Endothelial cell of umbilical vein (primary cell): Measurements from ENCODE around the gene PRDM16. TPM values are rescaled to one million over a fixed set of nuclear protein-coding genes. Genes with fewer than 3 reads are reported as not detected.

ENCODE experiments used
- BruUV-seq: library from RNA; stranded (reverse); fragments of 400-500 nt; replicated peaks from 2 replicates; lab custom pipeline; 2021; lab: Mats Ljungman, UMichigan
- CTCF ChIA-PET: fragments of 300-600, 350-600 bp; sonication (Branson Sonifier 250); formaldehyde crosslinking; loops from one replicate; lab custom pipeline; 2021; ENCODE audit warnings: antibody characterized with exemption, inconsistent platforms; lab: Charles Lee
- POLR2A ChIA-PET: fragments of 300-600, 350-600 bp; sonication (Branson Sonifier 250); formaldehyde crosslinking; loops from one replicate; lab custom pipeline; 2021; ENCODE audit warnings: antibody characterized with exemption, inconsistent platforms; lab: Charles Lee
- DNase-seq: peaks from one replicate; pipeline ENCODE4 v3.0.0-alpha.2; 2011; ENCODE audit warnings: low read depth, low spot score
- FAIRE-seq: peaks from 2 replicates; lab custom pipeline; 2011; peaks lifted over from hg19 to GRCh38; lab: Jason Lieb, UNC
- H2AFZ ChIP-seq: 2 replicates; pipeline ENCODE4 v1.6.0; 2012; ENCODE audit warnings: low read depth, low read length, control low read depth, inconsistent platforms
- H3K27ac ChIP-seq: 2 replicates; pipeline ENCODE4 v1.5.1; 2011; ENCODE audit warnings: low read depth, mild to moderate bottlenecking, control low read depth, low read length, moderate library complexity; ENCODE audit not compliant: insufficient read depth
- H3K27me3 ChIP-seq, 2 experiments: 2 replicates each; pipeline versions ENCODE4 v1.6.0 to v1.6.1; 2011; ENCODE audit warnings: low read length in 2 of 2, mixed read lengths in 1 of 2; ENCODE audit not compliant: control insufficient read depth in 2 of 2, insufficient read depth in 2 of 2
- H3K36me3 ChIP-seq, 2 experiments: 2 replicates in 1 of 2; 3 replicates in 1 of 2; pipeline ENCODE4 v1.5.1; 2011; ENCODE audit warnings: low read length in 2 of 2, mild to moderate bottlenecking in 1 of 2, moderate library complexity in 1 of 2; ENCODE audit not compliant: control insufficient read depth in 2 of 2, insufficient read depth in 2 of 2; ENCODE audit errors: extremely low read depth in 1 of 2
- H3K4me1 ChIP-seq: 3 replicates; pipeline ENCODE4 v1.5.1; 2011; ENCODE audit warnings: mild to moderate bottlenecking, low read length; ENCODE audit not compliant: control insufficient read depth, insufficient read depth; ENCODE audit errors: extremely low read depth
- H3K4me2 ChIP-seq: 2 replicates; pipeline ENCODE4 v1.6.1; 2011; ENCODE audit warnings: low read length, control low read depth, mixed read lengths; ENCODE audit not compliant: insufficient read depth
- H3K4me3 ChIP-seq, 3 experiments: fragments of 200-600 bp in 1 of 3; sonication (generic), shearing (Covaris generic) in 1 of 3; replicated peaks in 1 of 3; 2 replicates each; pipeline ENCODE4 v1.5.1; 2011 to 2016; ENCODE audit warnings: control low read depth in 3 of 3, low read length in 3 of 3, mild to moderate bottlenecking in 2 of 3, inconsistent platforms in 1 of 3, low read depth in 1 of 3, moderate library complexity in 1 of 3; ENCODE audit not compliant: insufficient read depth in 1 of 3
- H3K79me2 ChIP-seq: 2 replicates; pipeline ENCODE4 v1.6.0; 2012; ENCODE audit warnings: low read length, inconsistent platforms; ENCODE audit not compliant: control insufficient read depth, insufficient read depth
- H3K9ac ChIP-seq: replicated peaks from 2 replicates; pipeline ENCODE3; 2011; ENCODE audit warnings: low read length, control low read depth; ENCODE audit not compliant: insufficient read depth; ENCODE audit errors: extremely low read depth
- H3K9me1 ChIP-seq: replicated peaks from 3 replicates; pipeline ENCODE4 v1.6.0; 2011; ENCODE audit warnings: mild to moderate bottlenecking, low read length; ENCODE audit not compliant: control insufficient read depth, insufficient read depth; ENCODE audit errors: extremely low read depth
- H3K9me3 ChIP-seq: replicated peaks from 2 replicates; pipeline ENCODE4 v1.5.1; 2012; ENCODE audit warnings: low read length, inconsistent platforms; ENCODE audit not compliant: control insufficient read depth, insufficient read depth
- H4K20me1 ChIP-seq: replicated peaks from 2 replicates; pipeline ENCODE3; 2011; ENCODE audit warnings: mild to moderate bottlenecking, low read length; ENCODE audit not compliant: control insufficient read depth, insufficient read depth; ENCODE audit errors: extremely low read depth
- EZH2 ChIP-seq: IDR thresholded peaks from 2 replicates; pipeline ENCODE4 v1.6.1; 2012; ENCODE audit warnings: borderline replicate concordance, low read depth, mild to moderate bottlenecking, moderate library complexity, low read length, inconsistent platforms; ENCODE audit not compliant: severe bottlenecking
- FOS ChIP-seq: IDR thresholded peaks from 2 replicates; pipeline ENCODE4 v1.6.1; 2011; ENCODE audit warnings: mild to moderate bottlenecking, low read length, moderate library complexity, borderline replicate concordance; ENCODE audit not compliant: insufficient read depth
- GATA2 ChIP-seq: IDR thresholded peaks from 2 replicates; pipeline ENCODE4 v1.7.0; 2011; ENCODE audit warnings: low read depth, mild to moderate bottlenecking, moderate library complexity, mixed read lengths, low read length; ENCODE audit not compliant: insufficient read length, insufficient read depth
- JUN ChIP-seq: IDR thresholded peaks from 2 replicates; pipeline ENCODE4 v1.6.1; 2011; ENCODE audit warnings: borderline replicate concordance, low read depth; ENCODE audit not compliant: insufficient read length, insufficient read depth
- MYC ChIP-seq: IDR thresholded peaks from one replicate; pipeline ENCODE4 v1.6.1; 2011; ENCODE audit warnings: mild to moderate bottlenecking, low read depth, low read length
- POLR2A ChIP-seq: IDR thresholded peaks from 2 replicates; pipeline ENCODE4 v1.6.1; 2012; ENCODE audit warnings: low read depth, mild to moderate bottlenecking, control low read depth, low read length
- POLR2AphosphoS5 ChIP-seq: IDR thresholded peaks from 2 replicates; pipeline ENCODE4 v1.6.1; 2012; ENCODE audit warnings: low read depth, mild to moderate bottlenecking, control low read depth, low read length, moderate library complexity; ENCODE audit not compliant: insufficient read depth
- dilution Hi-C: fragments of 300-500 bp; cut with MboI; formaldehyde crosslinking; loops from one replicate; pipeline ENCODE4 v1.15.0; 2019; ENCODE audit warnings: low sequenced_read_pairs; ENCODE audit not compliant: extremely low pct_ligation_motif_present
- intact Hi-C: fragments of 100-400 bp; cut with micrococcal nuclease; formaldehyde crosslinking; loops from one replicate; pipeline ENCODE4 v1.10.0; 2022
- polyA plus RNA-seq, 4 experiments: library from polyadenylated mRNA; depleted of rRNA in 3 of 4; stranded (reverse) in 3 of 4; unstranded in 1 of 4; fragments of >200 nt; gene quantifications; 2 replicates each; pipeline versions ENCODE4 v1.2.1 to v1.2.3, GENCODE V29; 2011 to 2012; ENCODE audit warnings: missing spikeins in 1 of 4
- total RNA-seq: library from RNA; stranded (reverse); gene quantifications from 2 replicates; pipeline ENCODE4 v1.2.3, GENCODE V29; 2021
- TF ChIP-seq, protein P1 (sequence below), 2 donors: IDR thresholded peaks; 1 replicate in 1 of 2; 2 replicates in 1 of 2; pipeline ENCODE4 v1.5.1; 2011; ENCODE audit warnings: low read length in 2 of 2, mild to moderate bottlenecking in 2 of 2, moderate library complexity in 2 of 2, control low read depth in 1 of 2, inconsistent platforms in 1 of 2, low read depth in 1 of 2; ENCODE audit not compliant: insufficient read depth in 1 of 2; ENCODE audit errors: extremely low read depth in 1 of 2

PRDM16 gene
- total and polyA plus RNA-seq, 2 donors (not counting 3 experiments of a cell fraction or from before 2014, with no cell fraction given): not detected

DNA sequence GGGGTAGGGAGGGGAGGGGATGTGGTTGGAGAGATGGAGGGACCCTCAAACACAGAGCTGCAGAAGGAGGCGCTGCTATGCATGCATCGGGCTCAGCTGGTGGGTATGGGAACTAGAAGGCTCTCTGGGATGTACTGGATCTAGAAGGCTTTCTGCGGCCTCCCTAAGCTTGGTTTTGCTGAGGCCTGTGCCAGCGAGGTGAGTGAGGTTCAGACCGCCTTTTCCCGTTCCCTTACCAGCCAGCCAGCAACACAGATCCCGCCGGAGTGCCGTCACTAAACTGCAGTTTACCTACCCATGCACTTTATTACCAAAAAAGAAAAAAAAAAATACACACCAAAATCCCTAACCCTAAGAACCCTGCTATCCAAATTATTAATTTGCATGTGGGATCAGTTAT lies 180.2 kb downstream of the PRDM16 start:
- intact Hi-C loops: no loop called here
- no peak overlapping the region for H3K4me3 ChIP-seq
- H4K20me1 ChIP-seq: no peaks in the 10 kb centered on the region
- peaks cover 0 to 5% of the 10 kb centered on the region in 2 experiments for H3K27me3 ChIP-seq
- no peak for TF ChIP-seq FOS
- no peak overlapping the region for H3K9ac ChIP-seq
- H3K9me1 ChIP-seq: no peaks in the 10 kb centered on the region
- FAIRE-seq (no peak), DNase-seq (no peak)
- H3K4me1 ChIP-seq: no peaks in the 10 kb centered on the region
- no peak overlapping the region for H3K4me2 ChIP-seq
- CTCF ChIA-PET: no interaction called here
- no peak overlapping the region for H2AFZ ChIP-seq
- no TSS peak for BruUV-seq
- H3K36me3 ChIP-seq: no peaks in the 10 kb centered on the region
- no peaks in the 10 kb centered on the region for H3K9me3 ChIP-seq
- POLR2A ChIA-PET: no interaction called here
- no peak overlapping the region for H3K27ac ChIP-seq
- no peaks in the 10 kb centered on the region for H3K79me2 ChIP-seq
- dilution Hi-C loops: no loop called here

- CTCF ChIA-PET: no interaction called here
- FAIRE-seq: no peak
- Histone ChIP-seq H3K9me1 (no peaks in the 10 kb centered on the region), H4K20me1 (no peaks in the 10 kb centered on the region), H3K4me3 (no peak overlapping the region), H3K36me3 (no peaks in the 10 kb centered on the region), H3K9me3 (no peaks in the 10 kb centered on the region), H3K4me2 (no peak overlapping the region), H3K4me1 (no peaks in the 10 kb centered on the region), H3K27me3 (peaks cover 0 to 5% of the 10 kb centered on the region in 2 experiments), H3K79me2 (no peaks in the 10 kb centered on the region), H2AFZ (no peak overlapping the region), H3K9ac (no peak overlapping the region), H3K27ac (no peak overlapping the region)
- no TSS peak for BruUV-seq
- DNase-seq: no peak
- intact Hi-C loops (no loop called here), dilution Hi-C loops (no loop called here)
- POLR2A ChIA-PET: no interaction called here
- no peak for TF ChIP-seq FOS
- TF ChIP-seq GATA2: no peak
- TF ChIP-seq JUN: no peak
- TF ChIP-seq EZH2: no peak
- no peak for TF ChIP-seq POLR2AphosphoS5
- TF ChIP-seq MYC: no peak
- TF ChIP-seq, protein P1, sequence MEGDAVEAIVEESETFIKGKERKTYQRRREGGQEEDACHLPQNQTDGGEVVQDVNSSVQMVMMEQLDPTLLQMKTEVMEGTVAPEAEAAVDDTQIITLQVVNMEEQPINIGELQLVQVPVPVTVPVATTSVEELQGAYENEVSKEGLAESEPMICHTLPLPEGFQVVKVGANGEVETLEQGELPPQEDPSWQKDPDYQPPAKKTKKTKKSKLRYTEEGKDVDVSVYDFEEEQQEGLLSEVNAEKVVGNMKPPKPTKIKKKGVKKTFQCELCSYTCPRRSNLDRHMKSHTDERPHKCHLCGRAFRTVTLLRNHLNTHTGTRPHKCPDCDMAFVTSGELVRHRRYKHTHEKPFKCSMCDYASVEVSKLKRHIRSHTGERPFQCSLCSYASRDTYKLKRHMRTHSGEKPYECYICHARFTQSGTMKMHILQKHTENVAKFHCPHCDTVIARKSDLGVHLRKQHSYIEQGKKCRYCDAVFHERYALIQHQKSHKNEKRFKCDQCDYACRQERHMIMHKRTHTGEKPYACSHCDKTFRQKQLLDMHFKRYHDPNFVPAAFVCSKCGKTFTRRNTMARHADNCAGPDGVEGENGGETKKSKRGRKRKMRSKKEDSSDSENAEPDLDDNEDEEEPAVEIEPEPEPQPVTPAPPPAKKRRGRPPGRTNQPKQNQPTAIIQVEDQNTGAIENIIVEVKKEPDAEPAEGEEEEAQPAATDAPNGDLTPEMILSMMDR (IDR thresholded peaks at IDR 0.05; ENCODE audit: extremely low read depth in 1 of 2, insufficient read depth in 1 of 2, low read depth in 1 of 2, low read length in 2 of 2): no peak
- TF ChIP-seq POLR2A: no peak
Observed at GRCh38 chr1:3249631-3250501, 180.9 kb downstream of the PRDM16 start.
